Loucy (cell line): ENCODE data around the gene ZFYVE1.

Source experiments
- EZH2phosphoT487 ChIP-seq: fragments of 200-600 bp; IDR thresholded peaks from 2 replicates; pipeline ENCODE4 v1.6.1; 2018; ENCODE audit warnings: antibody characterized with exemption, mild to moderate bottlenecking, moderate library complexity, borderline replicate concordance
- TF ChIP-seq, protein P1 (sequence below): fragments of 200-600 bp; sonication (generic); conservative IDR thresholded peaks from 2 replicates; pipeline ENCODE4 v1.5.1; 2014; ENCODE audit warnings: mild to moderate bottlenecking, antibody characterized with exemption, low read length

DNA sequence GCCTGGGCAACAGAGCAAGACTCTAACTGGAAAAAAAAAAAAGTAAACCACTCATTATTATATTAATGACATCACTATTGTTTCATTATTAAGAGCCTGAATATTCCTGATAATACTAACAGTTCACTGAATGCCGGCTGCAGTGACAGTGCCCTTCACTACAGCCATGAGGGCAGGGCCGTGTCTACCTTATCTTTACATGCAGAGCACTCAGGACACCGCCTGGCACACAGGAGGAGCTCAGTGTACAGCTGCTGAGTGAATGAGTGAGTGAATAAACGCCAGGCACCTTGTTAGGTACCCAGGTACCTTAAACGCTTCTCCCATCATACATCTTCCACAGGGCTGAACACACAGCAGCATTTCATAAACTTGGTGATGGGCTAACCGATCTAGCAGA lies 23.2 kb downstream of the ZFYVE1 start:
- TF ChIP-seq, protein P1, sequence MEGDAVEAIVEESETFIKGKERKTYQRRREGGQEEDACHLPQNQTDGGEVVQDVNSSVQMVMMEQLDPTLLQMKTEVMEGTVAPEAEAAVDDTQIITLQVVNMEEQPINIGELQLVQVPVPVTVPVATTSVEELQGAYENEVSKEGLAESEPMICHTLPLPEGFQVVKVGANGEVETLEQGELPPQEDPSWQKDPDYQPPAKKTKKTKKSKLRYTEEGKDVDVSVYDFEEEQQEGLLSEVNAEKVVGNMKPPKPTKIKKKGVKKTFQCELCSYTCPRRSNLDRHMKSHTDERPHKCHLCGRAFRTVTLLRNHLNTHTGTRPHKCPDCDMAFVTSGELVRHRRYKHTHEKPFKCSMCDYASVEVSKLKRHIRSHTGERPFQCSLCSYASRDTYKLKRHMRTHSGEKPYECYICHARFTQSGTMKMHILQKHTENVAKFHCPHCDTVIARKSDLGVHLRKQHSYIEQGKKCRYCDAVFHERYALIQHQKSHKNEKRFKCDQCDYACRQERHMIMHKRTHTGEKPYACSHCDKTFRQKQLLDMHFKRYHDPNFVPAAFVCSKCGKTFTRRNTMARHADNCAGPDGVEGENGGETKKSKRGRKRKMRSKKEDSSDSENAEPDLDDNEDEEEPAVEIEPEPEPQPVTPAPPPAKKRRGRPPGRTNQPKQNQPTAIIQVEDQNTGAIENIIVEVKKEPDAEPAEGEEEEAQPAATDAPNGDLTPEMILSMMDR: no peak
- TF ChIP-seq EZH2phosphoT487: no peak
